Muscle of back (tissue), 13 donors: ENCODE measurements around the gene PCDHB15. TPM values are rescaled to one million over a fixed set of nuclear protein-coding genes. Genes with fewer than 3 reads are reported as not detected.
A peak's percentile ranks its signal among the peaks of the same experiment; 100 is the strongest.
"Not testable (repeated sequence)": the region's sequence is repeated elsewhere in the genome, so short reads cannot be mapped to it uniquely, and the experiment has no call there.

ENCODE experiments used
- DNase-seq, 3 donors: peaks; one replicate each; pipeline versions ENCODE4 v3.0.0 to v3.0.0-alpha.2; 2013
- long read RNA-seq, 9 donors: transcript quantifications; one replicate each; lab custom pipeline, GENCODE V29; 2026
- polyA plus RNA-seq, 10 donors: library from polyadenylated mRNA; unstranded; fragments of 120-200 nt; gene quantifications; one replicate each; pipeline ENCODE4 v1.2.1, GENCODE V29; 2013; ENCODE audit not compliant: insufficient read length in 10 of 10

Gene PCDHB15
- polyA plus RNA-seq = 1 to 10 TPM; 5.9 to 9.7 (median 7.8) TPM
- long read RNA-seq, donor 1, full-length matches to known transcripts = 6 of 6 reads
- long read RNA-seq, donor 1, partial matches to known transcripts = 0 of 6 reads
- long read RNA-seq, donor 1, other reads (novel, unspliced or antisense) = 0 of 6 reads
- long read RNA-seq, donor 2, full-length matches to known transcripts = 2 of 2 reads
- long read RNA-seq, donor 2, partial matches to known transcripts = 0 of 2 reads
- long read RNA-seq, donor 2, other reads (novel, unspliced or antisense) = 0 of 2 reads
- long read RNA-seq, donor 3 = 0 reads
- long read RNA-seq, donor 4, full-length matches to known transcripts = 4 of 4 reads
- long read RNA-seq, donor 4, partial matches to known transcripts = 0 of 4 reads
- long read RNA-seq, donor 4, other reads (novel, unspliced or antisense) = 0 of 4 reads
- long read RNA-seq, donor 5, full-length matches to known transcripts = 5 of 5 reads
- long read RNA-seq, donor 5, partial matches to known transcripts = 0 of 5 reads
- long read RNA-seq, donor 5, other reads (novel, unspliced or antisense) = 0 of 5 reads
- long read RNA-seq, donor 6, full-length matches to known transcripts = 6 of 6 reads
- long read RNA-seq, donor 6, partial matches to known transcripts = 0 of 6 reads
- long read RNA-seq, donor 6, other reads (novel, unspliced or antisense) = 0 of 6 reads
- long read RNA-seq, donor 7, full-length matches to known transcripts = 6 of 6 reads
- long read RNA-seq, donor 7, partial matches to known transcripts = 0 of 6 reads
- long read RNA-seq, donor 7, other reads (novel, unspliced or antisense) = 0 of 6 reads
- long read RNA-seq, donor 8, full-length matches to known transcripts = 3 of 3 reads
- long read RNA-seq, donor 8, partial matches to known transcripts = 0 of 3 reads
- long read RNA-seq, donor 8, other reads (novel, unspliced or antisense) = 0 of 3 reads
- long read RNA-seq, donor 9, full-length matches to known transcripts = 1 of 1 reads
- long read RNA-seq, donor 9, partial matches to known transcripts = 0 of 1 reads
- long read RNA-seq, donor 9, other reads (novel, unspliced or antisense) = 0 of 1 reads

GRCh38 chr5:141245250-141245717 is at the start of gene PCDHB15:
Gene PCDHB15 (plus strand): TSS chr5:141245395. CDS start chr5:141245579, 184 bp downstream.
- DNase-seq = peak; percentile 2 to 40 (median 14)

DNA sequence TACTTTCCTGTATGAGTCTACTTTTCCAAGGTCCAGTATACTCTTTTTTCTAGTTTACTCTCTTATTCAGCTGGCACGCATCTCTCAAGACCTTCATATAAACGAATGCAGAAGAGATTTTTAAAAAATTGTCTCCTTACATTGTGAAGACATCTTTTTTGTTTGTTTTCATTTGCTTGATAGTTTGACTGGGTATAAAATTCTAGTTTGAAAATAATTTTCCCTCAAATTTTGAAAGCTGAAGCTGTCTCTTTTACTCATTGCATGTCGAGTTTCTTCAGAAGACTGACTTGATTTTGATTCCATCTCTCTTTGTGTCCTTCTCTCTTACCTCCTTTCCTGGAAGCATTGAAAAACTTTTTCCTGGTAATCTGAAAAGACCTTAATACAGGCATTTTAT is 48.8 kb upstream of the PCDHB15 start:
- DNase-seq = no peak

- DNase-seq = peak in 1 of 3 donors; percentile 7
Observed at GRCh38 chr5:141199359-141200235, 45.6 kb upstream of the PCDHB15 start, which contains the start of gene PCDHB11. Gene PCDHB11 (plus strand): TSS chr5:141199627. CDS start chr5:141199775, 148 bp downstream.

DNA sequence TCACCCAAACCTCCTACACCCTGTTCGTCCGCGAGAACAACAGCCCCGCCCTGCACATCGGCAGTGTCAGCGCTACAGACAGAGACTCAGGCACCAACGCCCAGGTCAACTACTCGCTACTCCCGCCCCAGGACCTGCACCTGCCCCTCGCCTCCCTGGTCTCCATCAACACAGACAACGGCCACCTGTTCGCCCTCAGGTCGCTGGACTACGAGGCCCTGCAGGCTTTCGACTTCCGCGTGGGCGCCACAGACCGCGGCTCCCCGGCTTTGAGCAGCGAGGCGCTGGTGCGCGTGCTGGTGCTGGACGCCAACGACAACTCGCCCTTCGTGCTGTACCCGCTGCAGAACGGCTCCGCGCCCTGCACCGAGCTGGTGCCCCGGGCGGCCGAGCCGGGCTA is 44.1 kb upstream of the PCDHB15 start:
- DNase-seq = not testable (repeated sequence)

DNA sequence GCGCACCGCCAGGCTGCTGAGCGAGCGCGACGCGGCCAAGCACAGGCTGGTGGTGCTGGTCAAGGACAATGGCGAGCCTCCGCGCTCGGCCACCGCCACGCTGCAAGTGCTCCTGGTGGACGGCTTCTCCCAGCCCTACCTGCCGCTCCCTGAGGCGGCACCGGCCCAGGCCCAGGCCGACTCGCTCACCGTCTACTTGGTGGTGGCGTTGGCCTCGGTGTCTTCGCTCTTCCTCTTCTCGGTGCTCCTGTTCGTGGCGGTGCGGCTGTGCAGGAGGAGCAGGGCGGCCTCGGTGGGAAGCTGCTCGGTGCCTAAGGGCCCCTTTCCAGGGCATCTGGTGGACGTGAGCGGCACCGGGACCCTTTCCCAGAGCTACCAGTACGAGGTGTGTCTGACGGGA is 43.5 kb upstream of the PCDHB15 start:
- DNase-seq = not testable (repeated sequence)

GRCh38 chr5:141208478-141208877 is 36.7 kb upstream of the PCDHB15 start, which contains the start of gene PCDHB12:
Gene PCDHB12 (plus strand): TSS chr5:141208719. CDS start chr5:141208908, 189 bp downstream.
- peak in 1 of 3 donors; percentile 15 for DNase-seq

DNA sequence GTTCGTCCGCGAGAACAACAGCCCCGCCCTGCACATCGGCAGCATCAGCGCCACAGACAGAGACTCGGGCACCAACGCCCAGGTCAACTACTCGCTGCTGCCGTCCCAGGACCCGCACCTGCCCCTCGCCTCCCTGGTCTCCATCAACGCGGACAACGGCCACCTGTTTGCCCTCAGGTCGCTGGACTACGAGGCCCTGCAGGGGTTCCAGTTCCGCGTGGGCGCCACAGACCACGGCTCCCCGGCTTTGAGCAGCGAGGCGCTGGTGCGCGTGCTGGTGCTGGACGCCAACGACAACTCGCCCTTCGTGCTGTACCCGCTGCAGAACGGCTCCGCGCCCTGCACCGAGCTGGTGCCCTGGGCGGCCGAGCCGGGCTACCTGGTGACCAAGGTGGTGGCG is 34.9 kb upstream of the PCDHB15 start:
- DNase-seq = not testable (repeated sequence)

DNA sequence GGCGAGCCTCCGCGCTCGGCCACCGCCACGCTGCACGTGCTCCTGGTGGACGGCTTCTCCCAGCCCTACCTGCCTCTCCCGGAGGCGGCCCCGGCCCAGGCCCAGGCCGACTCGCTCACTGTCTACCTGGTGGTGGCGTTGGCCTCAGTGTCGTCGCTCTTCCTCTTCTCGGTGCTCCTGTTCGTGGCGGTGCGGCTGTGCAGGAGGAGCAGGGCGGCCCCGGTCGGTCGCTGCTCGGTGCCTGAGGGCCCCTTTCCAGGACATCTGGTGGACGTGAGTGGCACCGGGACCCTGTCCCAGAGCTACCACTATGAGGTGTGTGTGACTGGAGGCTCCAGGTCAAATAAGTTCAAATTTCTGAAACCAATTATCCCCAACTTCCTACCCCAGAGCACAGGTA is 34.3 kb upstream of the PCDHB15 start:
- DNase-seq = not testable (repeated sequence)

- DNase-seq = peak in 2 of 3 donors; percentile 4 to 32
Observed at GRCh38 chr5:141213656-141214339, 31.4 kb upstream of the PCDHB15 start, which contains the start of gene PCDHB13. Gene PCDHB13 (plus strand): TSS chr5:141213919. CDS start chr5:141214124, 205 bp downstream.

DNA sequence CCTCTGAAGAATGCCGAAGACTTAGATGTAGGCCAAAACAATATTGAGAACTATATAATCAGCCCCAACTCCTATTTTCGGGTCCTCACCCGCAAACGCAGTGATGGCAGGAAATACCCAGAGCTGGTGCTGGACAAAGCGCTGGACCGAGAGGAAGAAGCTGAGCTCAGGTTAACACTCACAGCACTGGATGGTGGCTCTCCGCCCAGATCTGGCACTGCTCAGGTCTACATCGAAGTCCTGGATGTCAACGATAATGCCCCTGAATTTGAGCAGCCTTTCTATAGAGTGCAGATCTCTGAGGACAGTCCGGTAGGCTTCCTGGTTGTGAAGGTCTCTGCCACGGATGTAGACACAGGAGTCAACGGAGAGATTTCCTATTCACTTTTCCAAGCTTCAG is 30.6 kb upstream of the PCDHB15 start:
- DNase-seq = not testable (repeated sequence)

- not testable (repeated sequence) for DNase-seq
Observed at GRCh38 chr5:141215504-141215903, 29.7 kb upstream of the PCDHB15 start.

- not testable (repeated sequence) for DNase-seq
Observed at GRCh38 chr5:141216035-141216434, 29.2 kb upstream of the PCDHB15 start.

- DNase-seq = peak in 2 of 3 donors; percentile 4 to 34
Observed at GRCh38 chr5:141223112-141223783, 21.9 kb upstream of the PCDHB15 start, which contains the start of gene PCDHB14. Gene PCDHB14 (plus strand): TSS chr5:141223343. CDS start chr5:141223506, 163 bp downstream.

DNA sequence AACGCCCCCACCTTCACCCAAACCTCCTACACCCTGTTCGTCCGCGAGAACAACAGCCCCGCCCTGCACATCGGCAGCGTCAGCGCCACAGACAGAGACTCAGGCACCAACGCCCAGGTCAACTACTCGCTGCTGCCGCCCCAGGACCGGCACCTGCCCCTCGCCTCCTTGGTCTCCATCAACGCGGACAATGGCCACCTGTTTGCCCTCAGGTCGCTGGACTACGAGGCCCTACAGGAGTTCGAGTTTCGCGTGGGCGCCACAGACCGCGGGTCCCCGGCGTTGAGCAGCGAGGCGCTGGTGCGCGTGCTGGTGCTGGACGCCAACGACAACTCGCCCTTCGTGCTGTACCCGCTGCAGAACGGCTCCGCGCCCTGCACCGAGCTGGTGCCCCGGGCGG is 20.4 kb upstream of the PCDHB15 start:
- not testable (repeated sequence) for DNase-seq

- DNase-seq = not testable (repeated sequence)
Observed at GRCh38 chr5:141225421-141225820, 19.8 kb upstream of the PCDHB15 start.

DNA sequence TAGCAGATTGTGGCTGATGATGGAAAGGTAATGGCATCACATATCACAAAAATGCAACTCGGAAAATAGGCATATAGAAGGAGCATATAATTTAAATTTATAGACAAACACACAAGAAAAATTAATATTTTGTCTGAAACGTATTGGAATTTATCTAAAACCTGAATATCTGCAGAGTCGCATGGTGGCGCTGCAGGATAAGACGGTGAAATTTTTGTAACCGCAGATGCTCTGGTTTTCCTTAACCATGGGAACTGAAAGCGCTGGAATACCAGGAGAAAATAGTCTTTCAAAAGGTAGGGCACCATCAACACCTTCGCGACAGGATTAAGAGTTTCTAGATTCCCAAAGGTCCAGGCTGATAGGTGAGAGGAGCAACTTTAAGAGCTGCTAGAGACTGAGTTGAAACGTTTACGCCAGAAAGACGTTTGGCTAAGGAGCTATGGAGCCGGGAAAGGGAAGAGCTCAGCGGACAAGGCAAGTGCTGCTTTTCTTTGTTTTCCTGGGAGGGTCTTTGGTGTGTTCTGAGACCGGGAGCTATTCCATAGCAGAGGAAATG is 11.0 kb upstream of the PCDHB15 start:
- DNase-seq = peak; percentile 7 to 30 (median 28)

- not testable (repeated sequence) for DNase-seq
Observed at GRCh38 chr5:141235922-141236321, 9.3 kb upstream of the PCDHB15 start.

GRCh38 chr5:141236516-141237313 is 8.5 kb upstream of the PCDHB15 start:
- no peak for DNase-seq
